Smooth muscle cell (in vitro differentiated cells): ENCODE measurements around the gene GRXCR2. TPM values are rescaled to one million over a fixed set of nuclear protein-coding genes. Genes with fewer than 3 reads are reported as not detected.

Source experiments
- DNase-seq: peaks from one replicate; lab custom pipeline; 2025; ENCODE audit not compliant: unreplicated experiment; lab: John Stamatoyannopoulos, UW
- H2AFZ ChIP-seq: fragments of 200-600 bp; sonication (generic); 2 replicates; pipeline ENCODE4 v1.6.0; 2016; ENCODE audit warnings: antibody characterized with exemption, low read depth, mild to moderate bottlenecking
- H3F3A ChIP-seq: fragments of 200-600 bp; sonication (generic); 2 replicates; pipeline ENCODE4 v1.6.0; 2017; ENCODE audit warnings: antibody characterized with exemption, low read depth
- H3K27ac ChIP-seq: fragments of 200-600 bp; sonication (generic); 2 replicates; pipeline ENCODE4 v1.5.1; 2016; ENCODE audit warnings: low read depth, mild to moderate bottlenecking
- H3K27me3 ChIP-seq: fragments of 200-600 bp; sonication (generic); 2 replicates; pipeline ENCODE4 v1.6.1; 2016; ENCODE audit warnings: low read depth, mild to moderate bottlenecking
- H3K36me3 ChIP-seq: fragments of 200-600 bp; sonication (generic); 2 replicates; pipeline ENCODE4 v1.5.1; 2016; ENCODE audit warnings: low read depth
- H3K4me1 ChIP-seq: fragments of 200-600 bp; sonication (generic); 2 replicates; pipeline ENCODE4 v1.5.1; 2016; ENCODE audit warnings: low read depth
- H3K4me2 ChIP-seq: fragments of 200-600 bp; sonication (generic); 2 replicates; pipeline ENCODE4 v1.6.0; 2016; ENCODE audit warnings: mild to moderate bottlenecking
- H3K4me3 ChIP-seq: fragments of 200-600 bp; sonication (generic); 2 replicates; pipeline ENCODE4 v1.5.1; 2016; ENCODE audit warnings: mild to moderate bottlenecking
- H3K79me2 ChIP-seq: fragments of 200-600 bp; sonication (generic); 2 replicates; pipeline ENCODE4 v1.6.0; 2016; ENCODE audit warnings: low read depth, mild to moderate bottlenecking
- H3K9ac ChIP-seq: fragments of 200-600 bp; sonication (generic); 2 replicates; pipeline ENCODE4 v1.6.0; 2016; ENCODE audit warnings: low read depth
- H3K9me3 ChIP-seq: fragments of 200-600 bp; sonication (generic); replicated peaks from 2 replicates; pipeline ENCODE4 v1.5.1; 2016; ENCODE audit warnings: low read depth
- H4K20me1 ChIP-seq: fragments of 200-600 bp; sonication (generic); 2 replicates; pipeline ENCODE4 v1.6.0; 2016; ENCODE audit warnings: low read depth
- CTCF ChIP-seq: fragments of 200-600 bp; sonication (generic); IDR thresholded peaks from 2 replicates; pipeline ENCODE4 v1.5.1; 2017; ENCODE audit warnings: borderline replicate concordance, mild to moderate bottlenecking, antibody characterized with exemption; ENCODE audit not compliant: insufficient read depth, poor library complexity, severe bottlenecking
- WGBS: methylation state at CpG from one replicate; pipeline ENCODE4 v1.1.7; 2016; ENCODE audit warnings: low lambda C conversion rate; 5-methylcytosine and 5-hydroxymethylcytosine counted together
- polyA plus RNA-seq: library from polyadenylated mRNA; unstranded; fragments of >200 nt; fragmentation: Nextera tagmentation; extraction: Ambion mirVana; gene quantifications from 2 replicates; pipeline ENCODE4 v1.2.1, GENCODE V29; 2016
- total RNA-seq: library from RNA; depleted of rRNA; stranded (reverse); fragments of >200 nt; gene quantifications from 2 replicates; pipeline ENCODE4 v1.2.3, GENCODE V29; 2014

The GRXCR2 gene
- total and polyA plus RNA-seq, 2 experiments from 2014 or later, result not detected

- Histone ChIP-seq H3K4me3 (no peak overlapping the region), H3K27ac (no peak overlapping the region), H3F3A (peaks cover 14% of the 10 kb centered on the region), H2AFZ (no peak overlapping the region), H3K79me2 (no peaks in the 10 kb centered on the region), H3K36me3 (no peaks in the 10 kb centered on the region), H3K9ac (no peak overlapping the region), H3K9me3 (no peaks in the 10 kb centered on the region), H3K27me3 (no peaks in the 10 kb centered on the region), H3K4me1 (peaks cover 24% of the 10 kb centered on the region), H4K20me1 (no peaks in the 10 kb centered on the region), H3K4me2 (no peak overlapping the region)
- no peak for TF ChIP-seq CTCF
- no peak for DNase-seq
- 91% methylated on average over 3 of the region's 3 CpGs for WGBS
These were observed 18.9 kb downstream of the GRXCR2 start for GRCh38 chr5:145853781-145854376.

- peaks cover 24% of the 10 kb centered on the region for H3K4me1 ChIP-seq
- H3K9me3 ChIP-seq, result no peaks in the 10 kb centered on the region
- 95% methylated on average over 3 of the region's 3 CpGs for WGBS
- no peaks in the 10 kb centered on the region for H3K79me2 ChIP-seq
- no peak overlapping the region for H2AFZ ChIP-seq
- no peak overlapping the region for H3K9ac ChIP-seq
- DNase-seq, result no peak
- no peaks in the 10 kb centered on the region for H4K20me1 ChIP-seq
- H3F3A ChIP-seq, result peaks cover 14% of the 10 kb centered on the region
- no peaks in the 10 kb centered on the region for H3K36me3 ChIP-seq
- no peaks in the 10 kb centered on the region for H3K27me3 ChIP-seq
- no peak overlapping the region for H3K4me3 ChIP-seq
- H3K4me2 ChIP-seq, result no peak overlapping the region
- H3K27ac ChIP-seq, result no peak overlapping the region
- no peak for TF ChIP-seq CTCF
These were observed 19.8 kb downstream of the GRXCR2 start for GRCh38 chr5:145852990-145853389.

DNA sequence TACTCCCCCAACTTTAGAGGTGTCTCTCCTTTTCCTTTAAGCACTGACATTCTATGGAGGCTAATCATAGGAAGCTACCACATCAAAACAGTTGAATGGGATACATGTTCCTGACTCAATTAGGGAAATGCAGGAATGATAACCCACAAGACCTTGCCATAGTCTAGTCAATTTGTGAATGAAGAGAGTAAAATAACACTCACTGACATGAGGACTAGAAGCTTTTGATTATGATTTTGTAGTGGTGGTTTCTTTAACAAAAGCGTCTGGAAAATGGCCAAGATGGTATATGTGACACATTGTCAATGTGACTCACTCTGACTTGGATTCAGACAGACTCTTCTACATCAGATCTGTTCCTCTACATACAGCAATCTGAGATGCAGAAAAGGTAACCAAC lies 24.0 kb downstream of the GRXCR2 start:
- Histone ChIP-seq H3K27ac (no peak overlapping the region), H3K79me2 (no peaks in the 10 kb centered on the region), H2AFZ (no peak overlapping the region), H3K36me3 (no peaks in the 10 kb centered on the region), H3K9ac (no peak overlapping the region), H3K9me3 (no peaks in the 10 kb centered on the region), H3K4me3 (no peak overlapping the region), H4K20me1 (no peaks in the 10 kb centered on the region), H3F3A (no peaks in the 10 kb centered on the region), H3K4me1 (no peaks in the 10 kb centered on the region), H3K4me2 (no peak overlapping the region), H3K27me3 (no peaks in the 10 kb centered on the region)
- 80% methylated on average over 1 of the region's 1 CpG for WGBS
- DNase-seq, result no peak
- TF ChIP-seq CTCF, result no peak
